ENCODE data around the gene ATP11A.

GRCh38 chr13:112760931-112761330 is 71.1 kb downstream of the ATP11A start:
- TF ChIP-seq CBX3 (IDR thresholded peaks at IDR 0.05; ENCODE audit: low read depth) (no peak), EGR1 (IDR thresholded peaks at IDR 0.05; ENCODE audit: low read depth) (no peak), POLR2AphosphoS5 (IDR thresholded peaks at IDR 0.05; ENCODE audit: low read depth, low read length) (no peak), CEBPB (IDR thresholded peaks at IDR 0.05; ENCODE audit: low read depth) (no peak), CTCF (IDR thresholded peaks at IDR 0.05 in 2 of 3, conservative IDR thresholded peaks at IDR 0.05 in 1 of 3; ENCODE audit: borderline replicate concordance in 1 of 3, insufficient read depth in 1 of 3, low read depth in 2 of 3, low read length in 2 of 3) (no peak)

All from HCT116 (cell line).